Fibroblast of lung (primary cell): ENCODE results near the gene RASIP1.

ENCODE experiments used
- CTCF ChIP-seq, 2 donors: IDR thresholded peaks in 1 of 2; conservative IDR thresholded peaks in 1 of 2; 1 replicate in 1 of 2; 2 replicates in 1 of 2; pipeline ENCODE4 v1.5.1; 2011 to 2012; ENCODE audit warnings: low read length in 2 of 2, control low read depth in 1 of 2, inconsistent platforms in 1 of 2, low read depth in 1 of 2, mild to moderate bottlenecking in 1 of 2
- EZH2 ChIP-seq: IDR thresholded peaks from 2 replicates; pipeline ENCODE4 v1.5.1; 2012; ENCODE audit warnings: low read length, control low read depth, mild to moderate bottlenecking; ENCODE audit errors: missing control alignments

- TF ChIP-seq CTCF (conservative IDR thresholded peaks at IDR 0.05 in 1 of 2, IDR thresholded peaks at IDR 0.05 in 1 of 2; ENCODE audit: low read depth in 1 of 2, low read length in 2 of 2) (no peak), EZH2 (no peak)
Observed at GRCh38 chr19:48719263-48720171, 20.9 kb downstream of the RASIP1 start, which contains the start of gene MAMSTR.
